ENCODE measurements around the gene ANKZF1.
"Not testable (repeated sequence)": the region's sequence is repeated elsewhere in the genome, so short reads cannot be mapped to it uniquely, and the experiment has no call there.

ANKZF1 gene

GRCh38 chr2:219229305-219230058 is at the start of gene ANKZF1, which contains the start of gene ATG9A:
TSS of gene ANKZF1 (plus strand) at chr2:219229806. CDS start at chr2:219230258, 452 bp downstream.
TSS of gene ATG9A (minus strand) at chr2:219229636. CDS start at chr2:219228024, 1,612 bp downstream.
- peak within 1 kb of the TSS; percentile 92 for H3K4me3 ChIP-seq (ENCODE audit: low read length)
- TF ChIP-seq ZNF274 (IDR thresholded peaks at IDR 0.05; ENCODE audit: low read depth, low read length), result no peak

- TF ChIP-seq ZNF274 (IDR thresholded peaks at IDR 0.05; ENCODE audit: low read depth, low read length), result no peak
- H3K4me3 ChIP-seq (ENCODE audit: low read length), result no peak overlapping the region
Measured at GRCh38 chr2:219180961-219181360, 48.6 kb upstream of the ANKZF1 start.

GRCh38 chr2:219181531-219181930 is 48.1 kb upstream of the ANKZF1 start:
- no peak for TF ChIP-seq ZNF274 (IDR thresholded peaks at IDR 0.05; ENCODE audit: low read depth, low read length)
- no peak overlapping the region for H3K4me3 ChIP-seq (ENCODE audit: low read length)

GRCh38 chr2:219182331-219183150 is 47.1 kb upstream of the ANKZF1 start:
- no peak for TF ChIP-seq ZNF274 (IDR thresholded peaks at IDR 0.05; ENCODE audit: low read depth, low read length)

GRCh38 chr2:219183151-219183772 is 46.3 kb upstream of the ANKZF1 start:
- no peak for TF ChIP-seq ZNF274 (IDR thresholded peaks at IDR 0.05; ENCODE audit: low read depth, low read length)
- no peak overlapping the region for H3K4me3 ChIP-seq (ENCODE audit: low read length)

More at GRCh38 chr2:219182331-219183150, 47.1 kb upstream of the ANKZF1 start:
- H3K4me3 ChIP-seq (ENCODE audit: low read length), result no peak overlapping the region

- H3K4me3 ChIP-seq (ENCODE audit: low read length), result no peak overlapping the region
- TF ChIP-seq ZNF274 (IDR thresholded peaks at IDR 0.05; ENCODE audit: low read depth, low read length), result no peak
Measured at GRCh38 chr2:219184121-219184520, 45.5 kb upstream of the ANKZF1 start.

- no peak overlapping the region for H3K4me3 ChIP-seq (ENCODE audit: low read length)
- TF ChIP-seq ZNF274 (IDR thresholded peaks at IDR 0.05; ENCODE audit: low read depth, low read length), result no peak
Measured at GRCh38 chr2:219186754-219187456, 42.7 kb upstream of the ANKZF1 start.

GRCh38 chr2:219197388-219197787 is 32.2 kb upstream of the ANKZF1 start:
- TF ChIP-seq ZNF274 (IDR thresholded peaks at IDR 0.05; ENCODE audit: low read depth, low read length), result no peak
- H3K4me3 ChIP-seq (ENCODE audit: low read length), result no peak overlapping the region

GRCh38 chr2:219198974-219199373 is 30.6 kb upstream of the ANKZF1 start:
- H3K4me3 ChIP-seq (ENCODE audit: low read length), result no peak overlapping the region
- TF ChIP-seq ZNF274 (IDR thresholded peaks at IDR 0.05; ENCODE audit: low read depth, low read length), result no peak

GRCh38 chr2:219199470-219200211 is 30.0 kb upstream of the ANKZF1 start:
- no peak for TF ChIP-seq ZNF274 (IDR thresholded peaks at IDR 0.05; ENCODE audit: low read depth, low read length)
- no peak overlapping the region for H3K4me3 ChIP-seq (ENCODE audit: low read length)

- H3K4me3 ChIP-seq (ENCODE audit: low read length), result not testable (repeated sequence)
Measured at GRCh38 chr2:219200502-219201326, 28.9 kb upstream of the ANKZF1 start.

- not testable (repeated sequence) for H3K4me3 ChIP-seq (ENCODE audit: low read length)
Measured at GRCh38 chr2:219201331-219201730, 28.3 kb upstream of the ANKZF1 start.
